Stimulated activated CD8-positive, alpha-beta memory T cell treated with anti-CD3 and anti-CD28 coated beads, Interleukin-2, amount 100 ng/mL, for 48 hours (primary cell): ENCODE results near the gene USP36.

ENCODE experiments used
- DNase-seq, 2 donors: peaks; one replicate each; pipeline ENCODE4 v3.0.0-alpha.2; 2020; ENCODE audit warnings: low read depth in 2 of 2

The USP36 gene

GRCh38 chr17:78815696-78816095 is 24.9 kb downstream of the USP36 start:
- DNase-seq = no peak

GRCh38 chr17:78812855-78813254 is 27.8 kb downstream of the USP36 start:
- DNase-seq = no peak

- DNase-seq = no peak
Measured at GRCh38 chr17:78808163-78808562, 32.5 kb downstream of the USP36 start.

GRCh38 chr17:78806451-78806850 is 34.2 kb downstream of the USP36 start:
- peak; percentile 29 to 41 for DNase-seq

GRCh38 chr17:78805301-78805700 is 35.3 kb downstream of the USP36 start:
- peak; percentile 46 to 58 for DNase-seq

GRCh38 chr17:78804777-78805176 is 35.8 kb downstream of the USP36 start:
- DNase-seq = no peak

GRCh38 chr17:78803186-78803845 is 37.3 kb downstream of the USP36 start:
- no peak for DNase-seq

GRCh38 chr17:78802459-78802858 is 38.2 kb downstream of the USP36 start:
- DNase-seq = no peak

GRCh38 chr17:78802008-78802407 is 38.6 kb downstream of the USP36 start:
- DNase-seq = no peak

- DNase-seq = no peak
Measured at GRCh38 chr17:78800132-78800931, 40.3 kb downstream of the USP36 start.

GRCh38 chr17:78798695-78799559 is 41.7 kb downstream of the USP36 start:
- no peak for DNase-seq

GRCh38 chr17:78797691-78798585 is 42.7 kb downstream of the USP36 start:
- DNase-seq = no peak

GRCh38 chr17:78797213-78797612 is 43.4 kb downstream of the USP36 start:
- DNase-seq = no peak

GRCh38 chr17:78796517-78796900 is 44.1 kb downstream of the USP36 start:
- no peak for DNase-seq

- no peak for DNase-seq
Measured at GRCh38 chr17:78795861-78796516, 44.6 kb downstream of the USP36 start.

- DNase-seq = no peak
Measured at GRCh38 chr17:78794864-78795640, 45.6 kb downstream of the USP36 start.

GRCh38 chr17:78794399-78794798 is 46.2 kb downstream of the USP36 start:
- DNase-seq = no peak

- DNase-seq = no peak
Measured at GRCh38 chr17:78793968-78794367, 46.6 kb downstream of the USP36 start.

- no peak for DNase-seq
Measured at GRCh38 chr17:78793415-78793814, 47.2 kb downstream of the USP36 start.
